Heart left ventricle (tissue), 16 donors: ENCODE measurements around the gene CFAP206. TPM values are rescaled to one million over a fixed set of nuclear protein-coding genes. Genes with fewer than 3 reads are reported as not detected.

Source experiments
- ATAC-seq, 4 donors: fragments of 200-7000 bp; cut with Tn5 transposase; one replicate each; pipeline ENCODE4 v1.9.1; 2020 to 2022; ENCODE audit warnings: moderate library complexity in 4 of 4, mild to moderate bottlenecking in 3 of 4, moderate number of reproducible peaks in 1 of 4
- DNase-seq, 5 donors: peaks; one replicate each; pipeline ENCODE4 v3.0.0-alpha.2; 2020
- H3K27ac ChIP-seq, 12 donors: fragments of 200-600 bp; sonication (generic) in 4 of 12; one replicate each; pipeline versions ENCODE4 v1.5.0 to v1.8.0; 2016 to 2022; ENCODE audit warnings: mild to moderate bottlenecking in 2 of 12
- H3K27me3 ChIP-seq, 9 donors: fragments of 200-600 bp; sonication (generic) in 2 of 9; one replicate each; pipeline versions ENCODE4 v1.5.1 to v1.8.0; 2016 to 2022; ENCODE audit warnings: mild to moderate bottlenecking in 3 of 9
- H3K36me3 ChIP-seq, 9 donors: fragments of 200-600 bp; sonication (generic) in 2 of 9; one replicate each; pipeline versions ENCODE4 v1.5.0 to v1.8.0; 2018 to 2022; ENCODE audit warnings: mild to moderate bottlenecking in 2 of 9
- H3K4me1 ChIP-seq, 12 donors: fragments of 200-600 bp; sonication (generic) in 4 of 12; one replicate each; pipeline versions ENCODE4 v1.5.0 to v1.8.0; 2016 to 2022; ENCODE audit warnings: mild to moderate bottlenecking in 3 of 12
- H3K4me3 ChIP-seq, 12 donors: fragments of 200-600 bp; sonication (generic) in 4 of 12; one replicate each; pipeline versions ENCODE4 v1.5.0 to v1.8.0; 2017 to 2022; ENCODE audit warnings: mild to moderate bottlenecking in 9 of 12, moderate library complexity in 4 of 12
- H3K9me3 ChIP-seq, 12 donors: fragments of 200-600 bp; sonication (generic) in 4 of 12; one replicate each; pipeline versions ENCODE4 v1.5.0 to v1.8.0; 2016 to 2022; ENCODE audit warnings: mild to moderate bottlenecking in 1 of 12
- POLR2A ChIP-seq, 2 donors: fragments of 450-650 bp; IDR thresholded peaks; one replicate each; pipeline ENCODE4 v1.6.1; 2017; ENCODE audit warnings: antibody characterized with exemption in 2 of 2, mild to moderate bottlenecking in 2 of 2, moderate library complexity in 2 of 2
- WGBS, 4 donors: extraction: QIAGEN DNeasy Blood & Tissue Kit in 2 of 4; methylation state at CpG; one replicate each; pipeline versions ENCODE4 v1.1.5 to v1.1.7; 2013 to 2018; 5-methylcytosine and 5-hydroxymethylcytosine counted together
- intact Hi-C, 10 donors: fragments of 100-400 bp; cut with DNase I; formaldehyde crosslinking; loops; one replicate each; pipeline versions ENCODE4 v1.11.1 to v1.14.2; 2022
- polyA plus RNA-seq, 2 donors: library from polyadenylated mRNA; stranded (reverse); fragments of 200-250 nt; gene quantifications; one replicate each; pipeline ENCODE4 v1.2.3, GENCODE V29; 2013
- total RNA-seq, 9 donors: library from RNA; depleted of rRNA in 2 of 9; stranded (reverse); fragments of >200 nt in 2 of 9; fragmentation: NEBNext Ultra II Directional in 3 of 9; extraction: Animal tissue kit (Norgen Biotek cat#: 25700) in 3 of 9; gene quantifications; one replicate each; pipeline versions ENCODE4 v1.1.0 to v1.2.4, GENCODE V29; 2016 to 2023
- TF ChIP-seq, protein P1 (sequence below), 12 donors: fragments of 200-600 bp; sonication (generic) in 4 of 12; IDR thresholded peaks; one replicate each; pipeline versions ENCODE4 v1.5.0 to v1.8.0; 2018 to 2022; ENCODE audit warnings: antibody characterized with exemption in 12 of 12, mild to moderate bottlenecking in 5 of 12
- donor health status: ischemic (EF 13 %, LVEDD 7.1; RV severe dilation, severe dysfunction).
- donor health status: healthy with polysubstance abuse.
- donor health status: DM: no; HTN: yes; CAD: no.
- donor health status: DM: no; HTN: no; CAD: no.
- donor health status: ischemic (EF 25% LVEDD 6.9; RV normal size, moderate dysfunction).
- donor health status: ischemic (EF 25% LVEDD 5.7; RV mildly dilated, moderate dysfunction).
- donor health status: healthy.
- donor health status: DM: yes; HTN: yes; CAD: no.
- donor health status: ischemic (EF 35%, LVEDD 5.7; RV mildly dilated, moderate dysfunction).
- donor health status: nonischemic (EF 11% LVEDD 7.7; RV severe dilation, severe dysfunction).
- donor health status: DM: yes; HTN: yes; CAD: no.
- donor health status: PGD.
- donor health status: ischemic (EF 29% LVEDD 5.4; RV normal size, mild dysfunction).
- donor health status: nonischemic (EF 23%, LVEDD 6.1; RV moderate dilation, normal function).

CFAP206 gene
- total and polyA plus RNA-seq, 11 donors: 0.12 to 0.41 (median 0.23) TPM; not detected in 2

DNA sequence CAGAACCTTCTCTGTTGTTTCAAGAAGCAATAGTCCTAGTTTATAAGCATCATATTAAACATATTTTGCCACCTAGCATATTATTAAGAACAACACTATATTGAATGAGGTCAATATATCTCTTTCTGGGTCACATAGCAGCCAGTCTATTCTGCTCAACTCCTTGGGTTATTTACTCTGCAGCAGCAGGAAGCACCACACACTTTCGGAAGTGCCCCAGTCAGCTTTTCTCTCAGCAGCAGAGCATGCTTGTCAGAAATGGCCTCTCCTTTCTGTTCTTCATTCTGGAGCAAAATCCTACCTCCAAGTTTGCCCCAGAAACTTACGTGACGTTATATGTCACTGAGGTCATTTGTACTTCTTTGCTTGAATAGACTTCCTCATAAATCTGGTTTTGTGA is 22.7 kb downstream of the CFAP206 start:
- H3K27ac ChIP-seq: no peak overlapping the region
- no peaks in the 10 kb centered on the region for H3K9me3 ChIP-seq
- no peaks in the 10 kb centered on the region for H3K36me3 ChIP-seq
- no peaks in the 10 kb centered on the region for H3K4me1 ChIP-seq
- H3K4me3 ChIP-seq: no peak overlapping the region
- 69 to 76% (median 73%) methylated on average over 3 of the region's 3 CpGs for WGBS, 4 donors
- H3K27me3 ChIP-seq: no peaks in the 10 kb centered on the region
- DNase-seq (no peak), ATAC-seq (no peak)
- intact Hi-C loops: no loop called here
- no peak for TF ChIP-seq POLR2A (IDR thresholded peaks at IDR 0.05)
- TF ChIP-seq, protein P1, sequence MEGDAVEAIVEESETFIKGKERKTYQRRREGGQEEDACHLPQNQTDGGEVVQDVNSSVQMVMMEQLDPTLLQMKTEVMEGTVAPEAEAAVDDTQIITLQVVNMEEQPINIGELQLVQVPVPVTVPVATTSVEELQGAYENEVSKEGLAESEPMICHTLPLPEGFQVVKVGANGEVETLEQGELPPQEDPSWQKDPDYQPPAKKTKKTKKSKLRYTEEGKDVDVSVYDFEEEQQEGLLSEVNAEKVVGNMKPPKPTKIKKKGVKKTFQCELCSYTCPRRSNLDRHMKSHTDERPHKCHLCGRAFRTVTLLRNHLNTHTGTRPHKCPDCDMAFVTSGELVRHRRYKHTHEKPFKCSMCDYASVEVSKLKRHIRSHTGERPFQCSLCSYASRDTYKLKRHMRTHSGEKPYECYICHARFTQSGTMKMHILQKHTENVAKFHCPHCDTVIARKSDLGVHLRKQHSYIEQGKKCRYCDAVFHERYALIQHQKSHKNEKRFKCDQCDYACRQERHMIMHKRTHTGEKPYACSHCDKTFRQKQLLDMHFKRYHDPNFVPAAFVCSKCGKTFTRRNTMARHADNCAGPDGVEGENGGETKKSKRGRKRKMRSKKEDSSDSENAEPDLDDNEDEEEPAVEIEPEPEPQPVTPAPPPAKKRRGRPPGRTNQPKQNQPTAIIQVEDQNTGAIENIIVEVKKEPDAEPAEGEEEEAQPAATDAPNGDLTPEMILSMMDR (IDR thresholded peaks at IDR 0.05): no peak

DNA sequence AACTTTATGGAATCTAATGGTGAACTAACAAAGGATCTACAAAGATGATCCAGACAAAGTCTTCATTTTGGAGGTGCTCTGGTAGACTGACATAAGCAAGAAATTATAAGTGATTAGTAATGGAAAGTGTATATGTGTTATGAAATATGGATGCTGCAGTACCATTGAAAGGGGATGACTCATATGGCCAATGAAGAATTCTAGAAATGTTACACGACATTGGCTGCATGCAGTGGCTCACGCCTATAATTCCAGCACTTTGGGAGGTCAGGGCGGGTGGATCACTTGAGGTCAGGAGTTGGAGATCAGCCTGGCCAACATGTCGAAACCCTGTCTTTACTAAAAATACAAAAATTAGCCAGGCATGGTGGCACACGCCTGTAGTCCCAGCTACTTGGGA is 23.5 kb downstream of the CFAP206 start:
- ATAC-seq (no peak), DNase-seq (no peak)
- Histone ChIP-seq H3K27ac (no peak overlapping the region), H3K4me3 (no peak overlapping the region), H3K9me3 (no peaks in the 10 kb centered on the region), H3K27me3 (no peaks in the 10 kb centered on the region), H3K36me3 (no peaks in the 10 kb centered on the region), H3K4me1 (no peaks in the 10 kb centered on the region)
- TF ChIP-seq, protein P1 (IDR thresholded peaks at IDR 0.05): no peak
- no peak for TF ChIP-seq POLR2A (IDR thresholded peaks at IDR 0.05)
- intact Hi-C loops: no loop called here
- 75 to 92% (median 82%) methylated on average over 5 of the region's 5 CpGs for WGBS, 4 donors

DNA sequence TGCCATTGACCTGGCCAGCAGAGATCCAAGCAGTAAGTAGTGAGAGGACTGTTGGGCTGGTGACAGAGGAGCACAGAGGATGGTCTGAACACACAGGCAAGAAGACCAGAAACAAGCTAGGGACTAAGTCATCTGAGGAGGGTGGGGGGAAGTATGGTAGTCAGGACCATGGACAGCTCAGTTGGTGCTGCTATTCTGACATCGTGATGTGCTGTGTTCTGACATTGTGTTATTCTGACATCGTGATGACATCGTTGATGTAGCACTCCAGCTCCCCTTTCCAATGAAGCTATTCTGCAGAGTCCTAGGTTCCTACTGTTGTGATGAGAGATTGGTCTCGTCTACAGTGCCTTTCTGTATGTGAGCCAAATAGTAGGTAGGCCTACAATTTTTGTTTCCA is 28.7 kb downstream of the CFAP206 start:
- no peaks in the 10 kb centered on the region for H3K4me1 ChIP-seq
- peaks cover 0 to 4% (median 0%) of the 10 kb centered on the region in 12 donors for H3K9me3 ChIP-seq
- TF ChIP-seq, protein P1 (IDR thresholded peaks at IDR 0.05): no peak
- no peak for TF ChIP-seq POLR2A (IDR thresholded peaks at IDR 0.05)
- intact Hi-C loops: no loop called here
- no peak overlapping the region for H3K4me3 ChIP-seq
- no peaks in the 10 kb centered on the region for H3K36me3 ChIP-seq
- no peak overlapping the region for H3K27ac ChIP-seq
- DNase-seq (peak in 4 of 5 donors; percentile 34 to 48 (median 39)), ATAC-seq (peak in 2 of 4 donors; percentile 68 to 70)
- H3K27me3 ChIP-seq: no peaks in the 10 kb centered on the region
- 3 to 8% (median 5%) methylated on average over 4 of the region's 4 CpGs for WGBS, 4 donors

DNA sequence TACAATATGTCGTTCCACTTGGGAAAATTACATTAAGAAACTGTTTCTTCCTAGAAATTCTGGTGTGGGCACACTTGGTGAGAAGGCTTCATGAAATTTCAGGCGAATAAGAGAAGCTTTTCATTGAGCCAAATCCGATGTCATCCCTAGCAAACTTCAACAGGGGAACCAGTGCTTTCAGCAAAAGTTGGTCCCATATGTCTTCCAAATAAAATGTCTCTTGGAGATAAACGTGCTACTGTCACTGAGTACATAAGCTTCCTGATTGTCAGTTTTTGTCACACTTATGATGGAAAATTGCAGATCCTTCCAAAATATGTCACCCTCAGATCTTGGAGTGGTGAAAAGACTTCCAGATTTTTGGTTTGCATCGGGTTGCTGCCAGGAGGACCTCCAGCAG is 33.9 kb downstream of the CFAP206 start:
- TF ChIP-seq, protein P1 (IDR thresholded peaks at IDR 0.05): no peak
- TF ChIP-seq POLR2A (IDR thresholded peaks at IDR 0.05): no peak
- DNase-seq (no peak), ATAC-seq (no peak)
- Histone ChIP-seq H3K27ac (no peak overlapping the region), H3K36me3 (no peaks in the 10 kb centered on the region), H3K9me3 (peaks cover 0 to 4% (median 0%) of the 10 kb centered on the region in 12 donors), H3K4me1 (no peaks in the 10 kb centered on the region), H3K4me3 (no peak overlapping the region), H3K27me3 (no peaks in the 10 kb centered on the region)
- WGBS, 4 donors: 76 to 84% (median 79%) methylated on average over 5 of the region's 5 CpGs
- intact Hi-C loops: no loop called here
